ENCODE results near the gene ZFAND2B. TPM values are rescaled to one million over a fixed set of nuclear protein-coding genes. Genes with fewer than 3 reads are reported as not detected.
A peak's percentile ranks its signal among the peaks of the same experiment; 100 is the strongest.

ZFAND2B gene
- total and polyA plus RNA-seq, 7 donors, result 19.0 to 46.2 (median 25.1) TPM

DNA sequence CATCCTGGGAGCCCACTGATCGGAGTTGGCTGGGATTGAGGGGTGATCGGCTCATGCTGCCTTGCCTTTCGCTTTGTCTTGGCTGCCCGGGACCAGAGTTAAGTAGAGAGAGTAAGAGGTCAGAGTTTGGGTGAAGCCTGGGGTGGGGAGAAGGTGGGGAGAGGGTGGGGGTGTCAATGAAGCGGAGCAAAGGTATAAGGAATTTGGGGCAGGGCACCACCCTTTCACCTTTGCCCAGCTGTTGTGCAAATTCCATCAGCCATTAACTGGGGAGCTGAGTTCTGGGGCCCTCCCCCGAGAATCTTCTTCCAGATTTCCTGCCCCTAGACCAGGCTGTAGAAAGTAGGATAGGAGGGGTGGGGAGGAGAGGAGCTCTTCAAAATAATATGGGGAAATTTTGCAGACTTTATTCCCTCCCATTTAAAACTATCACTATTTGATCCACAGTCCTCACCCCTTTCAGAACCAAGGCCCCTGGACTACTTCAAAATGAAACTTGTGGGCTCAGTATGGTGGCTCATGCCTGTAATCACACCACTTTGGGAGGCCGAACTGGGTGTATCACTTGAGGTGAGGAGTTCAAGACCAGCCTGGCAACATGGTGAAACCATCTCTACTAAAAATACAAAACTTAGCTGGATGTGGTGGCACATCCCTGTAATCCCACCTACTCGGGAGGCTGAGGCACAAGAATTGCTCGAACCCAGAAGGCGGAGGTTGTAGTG, 36.5 kb upstream of the ZFAND2B start, which contains the start of gene SLC23A3:
SLC23A3 (minus strand) TSS at position 100 of the 725 bp plus-strand sequence; CDS start at position 55, 45 bp downstream.
- DNase-seq (no peak), ATAC-seq (no peak)
- TF ChIP-seq, protein P1, sequence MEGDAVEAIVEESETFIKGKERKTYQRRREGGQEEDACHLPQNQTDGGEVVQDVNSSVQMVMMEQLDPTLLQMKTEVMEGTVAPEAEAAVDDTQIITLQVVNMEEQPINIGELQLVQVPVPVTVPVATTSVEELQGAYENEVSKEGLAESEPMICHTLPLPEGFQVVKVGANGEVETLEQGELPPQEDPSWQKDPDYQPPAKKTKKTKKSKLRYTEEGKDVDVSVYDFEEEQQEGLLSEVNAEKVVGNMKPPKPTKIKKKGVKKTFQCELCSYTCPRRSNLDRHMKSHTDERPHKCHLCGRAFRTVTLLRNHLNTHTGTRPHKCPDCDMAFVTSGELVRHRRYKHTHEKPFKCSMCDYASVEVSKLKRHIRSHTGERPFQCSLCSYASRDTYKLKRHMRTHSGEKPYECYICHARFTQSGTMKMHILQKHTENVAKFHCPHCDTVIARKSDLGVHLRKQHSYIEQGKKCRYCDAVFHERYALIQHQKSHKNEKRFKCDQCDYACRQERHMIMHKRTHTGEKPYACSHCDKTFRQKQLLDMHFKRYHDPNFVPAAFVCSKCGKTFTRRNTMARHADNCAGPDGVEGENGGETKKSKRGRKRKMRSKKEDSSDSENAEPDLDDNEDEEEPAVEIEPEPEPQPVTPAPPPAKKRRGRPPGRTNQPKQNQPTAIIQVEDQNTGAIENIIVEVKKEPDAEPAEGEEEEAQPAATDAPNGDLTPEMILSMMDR (IDR thresholded peaks at IDR 0.05), result no peak
- peaks cover 32% of the 10 kb centered on the region for H3K4me1 ChIP-seq
- peaks cover 0 to 31% of the 10 kb centered on the region in 2 donors for H3K36me3 ChIP-seq (ENCODE audit: insufficient read depth in 1 of 2, low read depth in 1 of 2)
- no peaks in the 10 kb centered on the region for H3K27me3 ChIP-seq (ENCODE audit: insufficient read depth in 3 of 3, low read length in 2 of 3)
- H3K4me3 ChIP-seq, result no peak within 1 kb of the TSS
- intact Hi-C loops (cut with DNase I), result loop anchor here (10.0 kb wide), 5 partner anchors 195 to 775 kb away; partner anchors contain the start of genes CHPF (in 1 of the 2), CTDSP1 (in 1 of the 2), DNPEP (in 1 of the 2) and TMEM198 (in 1 of the 2)
- WGBS, 3 donors, result 88 to 90% (median 89%) methylated on average over 10 of the region's 10 CpGs
- peak within 1 kb of the TSS; percentile 75 for H3K27ac ChIP-seq
- H3K9me3 ChIP-seq, result no peaks in the 10 kb centered on the region

- DNase-seq (peak; percentile 66 to 84), ATAC-seq (peak; percentile 75 to 87 (median 82))
- peaks cover 41% of the 10 kb centered on the region for H3K4me1 ChIP-seq
- peak overlapping the region; percentile 75 for H3K27ac ChIP-seq
- H3K4me3 ChIP-seq, result no peak overlapping the region
- TF ChIP-seq, protein P1 (IDR thresholded peaks at IDR 0.05), result peak; percentile 73
- peaks cover 0 to 40% of the 10 kb centered on the region in 2 donors for H3K36me3 ChIP-seq (ENCODE audit: insufficient read depth in 1 of 2, low read depth in 1 of 2)
- H3K27me3 ChIP-seq (ENCODE audit: insufficient read depth in 3 of 3, low read length in 2 of 3), result no peaks in the 10 kb centered on the region
- intact Hi-C loops (cut with DNase I), result loop anchor here (10.0 kb wide), 3 partner anchors 194 to 776 kb away; partner anchors contain the start of genes CHPF (in 1 of the 2), CTDSP1 (in 1 of the 2) and TMEM198 (in 1 of the 2)
- WGBS, 3 donors, result 15 to 32% (median 17%) methylated on average over 6 of the region's 6 CpGs
- H3K9me3 ChIP-seq, result no peaks in the 10 kb centered on the region
These were observed 35.3 kb upstream of the ZFAND2B start for GRCh38 chr2:219171231-219171651.

- Histone ChIP-seq H3K36me3 (ENCODE audit: insufficient read depth in 1 of 2, low read depth in 1 of 2) (peaks cover 0 to 40% of the 10 kb centered on the region in 2 donors), H3K4me3 (no peak overlapping the region), H3K27me3 (ENCODE audit: insufficient read depth in 3 of 3, low read length in 2 of 3) (no peaks in the 10 kb centered on the region), H3K9me3 (no peaks in the 10 kb centered on the region), H3K27ac (peak overlapping the region; percentile 75), H3K4me1 (peaks cover 41% of the 10 kb centered on the region)
- intact Hi-C loops (cut with DNase I), result loop anchor here (10.0 kb wide), 3 partner anchors 192 to 778 kb away; partner anchors contain the start of genes CHPF (in 1 of the 2), CTDSP1 (in 1 of the 2) and TMEM198 (in 1 of the 2)
- TF ChIP-seq, protein P1 (IDR thresholded peaks at IDR 0.05), result no peak
- ATAC-seq (no peak), DNase-seq (no peak)
- 82 to 87% (median 83%) methylated on average over 16 of the region's 16 CpGs for WGBS, 3 donors
These were observed 34.1 kb upstream of the ZFAND2B start for GRCh38 chr2:219172231-219173154.

- TF ChIP-seq, protein P1 (IDR thresholded peaks at IDR 0.05), result no peak
- Histone ChIP-seq H3K36me3 (ENCODE audit: insufficient read depth in 1 of 2, low read depth in 1 of 2) (peaks cover 0 to 40% of the 10 kb centered on the region in 2 donors), H3K9me3 (no peaks in the 10 kb centered on the region), H3K27me3 (ENCODE audit: insufficient read depth in 3 of 3, low read length in 2 of 3) (no peaks in the 10 kb centered on the region), H3K27ac (no peak overlapping the region), H3K4me1 (peaks cover 41% of the 10 kb centered on the region), H3K4me3 (no peak overlapping the region)
- DNase-seq (no peak), ATAC-seq (no peak)
- WGBS, 3 donors, result 87 to 92% (median 87%) methylated on average over 6 of the region's 6 CpGs
- intact Hi-C loops (cut with DNase I), result loop anchor here (10.0 kb wide), 3 partner anchors 192 to 778 kb away; partner anchors contain the start of genes CHPF (in 1 of the 2), CTDSP1 (in 1 of the 2) and TMEM198 (in 1 of the 2)
These were observed 33.4 kb upstream of the ZFAND2B start for GRCh38 chr2:219173176-219173575.
